ENCODE results near the gene GTF3C6.
"Not testable (repeated sequence)": the region's sequence is repeated elsewhere in the genome, so short reads cannot be mapped to it uniquely, and the experiment has no call there.

Gene GTF3C6

GRCh38 chr6:110958329-110959192, at the start of gene GTF3C6:
Gene GTF3C6 (plus strand): TSS chr6:110958706. CDS start chr6:110958770, 64 bp downstream.
- peak; percentile 98 for DNase-seq

GRCh38 chr6:110930781-110931180, 27.7 kb upstream of the GTF3C6 start:
- DNase-seq = peak; percentile 67

GRCh38 chr6:110933912-110934311, 24.6 kb upstream of the GTF3C6 start:
- DNase-seq = no peak

- DNase-seq = no peak
These were observed 24.1 kb upstream of the GTF3C6 start for GRCh38 chr6:110934381-110934898.

GRCh38 chr6:110935171-110935570, 23.3 kb upstream of the GTF3C6 start:
- no peak for DNase-seq

- no peak for DNase-seq
These were observed 20.3 kb upstream of the GTF3C6 start for GRCh38 chr6:110938171-110938570.

GRCh38 chr6:110939429-110940200, 18.9 kb upstream of the GTF3C6 start:
- peak; percentile 93 for DNase-seq

GRCh38 chr6:110944681-110945151, 13.8 kb upstream of the GTF3C6 start:
- DNase-seq = peak; percentile 95

- DNase-seq = no peak
These were observed 12.0 kb upstream of the GTF3C6 start for GRCh38 chr6:110946498-110946897.

GRCh38 chr6:110949679-110950285, 8.7 kb upstream of the GTF3C6 start:
- DNase-seq = peak; percentile 89

- DNase-seq = no peak
These were observed 8.1 kb upstream of the GTF3C6 start for GRCh38 chr6:110950440-110950839.

GRCh38 chr6:110951008-110951407, 7.5 kb upstream of the GTF3C6 start:
- no peak for DNase-seq

- no peak for DNase-seq
These were observed 6.3 kb upstream of the GTF3C6 start for GRCh38 chr6:110951986-110952794.

GRCh38 chr6:110953633-110954303, 4.7 kb upstream of the GTF3C6 start:
- DNase-seq = no peak

GRCh38 chr6:110960014-110960390, 1.5 kb downstream of the GTF3C6 start:
- DNase-seq = no peak

- DNase-seq = not testable (repeated sequence)
These were observed 4.1 kb downstream of the GTF3C6 start for GRCh38 chr6:110962636-110963035.

- peak; percentile 70 for DNase-seq
These were observed 7.2 kb downstream of the GTF3C6 start for GRCh38 chr6:110965629-110966229.

GRCh38 chr6:110968661-110969060, 10.2 kb downstream of the GTF3C6 start:
- not testable (repeated sequence) for DNase-seq

GRCh38 chr6:110971468-110971867, 13.0 kb downstream of the GTF3C6 start:
- no peak for DNase-seq

- no peak for DNase-seq
These were observed 18.1 kb downstream of the GTF3C6 start for GRCh38 chr6:110976575-110976974.

- no peak for DNase-seq
These were observed 21.1 kb downstream of the GTF3C6 start for GRCh38 chr6:110979565-110980101.
